ENCODE results near the gene CACNA1C.

DNA sequence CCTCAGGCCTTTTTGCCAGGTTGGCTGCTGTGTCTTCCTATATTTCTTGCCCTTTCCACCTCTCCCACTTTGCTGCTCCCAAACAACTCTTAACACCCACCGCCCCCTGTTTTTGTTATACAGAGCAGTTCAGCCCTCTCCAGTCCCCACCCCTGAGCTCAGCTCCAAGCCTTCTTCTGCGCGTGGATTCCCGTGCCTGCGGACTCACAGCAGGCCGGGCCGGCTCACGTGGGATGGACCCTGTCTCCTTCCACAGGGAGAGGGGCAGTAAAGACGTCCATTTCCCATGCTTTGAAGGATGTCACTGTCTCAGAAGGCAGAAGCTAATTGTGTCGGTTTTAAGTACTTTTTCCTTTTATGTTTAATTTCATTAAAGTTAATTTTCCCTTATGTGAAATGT is 139.4 kb downstream of the CACNA1C start:
- TF ChIP-seq, protein P1, sequence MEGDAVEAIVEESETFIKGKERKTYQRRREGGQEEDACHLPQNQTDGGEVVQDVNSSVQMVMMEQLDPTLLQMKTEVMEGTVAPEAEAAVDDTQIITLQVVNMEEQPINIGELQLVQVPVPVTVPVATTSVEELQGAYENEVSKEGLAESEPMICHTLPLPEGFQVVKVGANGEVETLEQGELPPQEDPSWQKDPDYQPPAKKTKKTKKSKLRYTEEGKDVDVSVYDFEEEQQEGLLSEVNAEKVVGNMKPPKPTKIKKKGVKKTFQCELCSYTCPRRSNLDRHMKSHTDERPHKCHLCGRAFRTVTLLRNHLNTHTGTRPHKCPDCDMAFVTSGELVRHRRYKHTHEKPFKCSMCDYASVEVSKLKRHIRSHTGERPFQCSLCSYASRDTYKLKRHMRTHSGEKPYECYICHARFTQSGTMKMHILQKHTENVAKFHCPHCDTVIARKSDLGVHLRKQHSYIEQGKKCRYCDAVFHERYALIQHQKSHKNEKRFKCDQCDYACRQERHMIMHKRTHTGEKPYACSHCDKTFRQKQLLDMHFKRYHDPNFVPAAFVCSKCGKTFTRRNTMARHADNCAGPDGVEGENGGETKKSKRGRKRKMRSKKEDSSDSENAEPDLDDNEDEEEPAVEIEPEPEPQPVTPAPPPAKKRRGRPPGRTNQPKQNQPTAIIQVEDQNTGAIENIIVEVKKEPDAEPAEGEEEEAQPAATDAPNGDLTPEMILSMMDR (conservative IDR thresholded peaks at IDR 0.05), result no peak
- no peak for TF ChIP-seq ZFX (IDR thresholded peaks at IDR 0.05)

All from C4-2B (cell line).